H1 (cell line): ENCODE measurements around the gene NRXN3. TPM values are rescaled to one million over a fixed set of nuclear protein-coding genes. Genes with fewer than 3 reads are reported as not detected.

Experiments
- CTBP2 ChIP-seq: IDR thresholded peaks from 2 replicates; pipeline ENCODE4 v1.7.0; 2011; ENCODE audit warnings: borderline replicate concordance, mild to moderate bottlenecking, moderate library complexity, mixed read lengths, low read length; ENCODE audit not compliant: insufficient read depth, insufficient read length
- RBBP5 ChIP-seq: IDR thresholded peaks from 2 replicates; pipeline ENCODE4 v1.7.1; 2012; ENCODE audit warnings: low read depth, mild to moderate bottlenecking, inconsistent platforms, low read length, moderate library complexity, borderline replicate concordance
- SP4 ChIP-seq: IDR thresholded peaks from 2 replicates; pipeline ENCODE4 v1.6.1; 2012; ENCODE audit warnings: low read length, inconsistent platforms
- polyA plus RNA-seq, 7 experiments: library from polyadenylated mRNA; depleted of rRNA in 3 of 7; stranded (reverse) in 5 of 7; unstranded in 2 of 7; fragments of >200 nt in 5 of 7; fragments of 200-250 nt in 2 of 7; gene quantifications; 1 replicate in 5 of 7; 2 replicates in 1 of 7; 4 replicates in 1 of 7; pipeline versions ENCODE4 v1.2.1 to v1.2.3, GENCODE V29; 2011 to 2013; ENCODE audit warnings: missing spikeins in 2 of 7, mixed read lengths in 2 of 7
- total RNA-seq: library from RNA; stranded (reverse); fragmentation: NEBNext Ultra II Directional; extraction: Animal tissue kit (Norgen Biotek cat#: 25700); gene quantifications from 2 replicates; pipeline ENCODE4 v1.2.1, GENCODE V29; 2021
- TF ChIP-seq, protein P1 (sequence below), 3 experiments: IDR thresholded peaks; 1 replicate in 2 of 3; 2 replicates in 1 of 3; pipeline versions ENCODE4 v1.5.1 to v1.6.1; 2011; ENCODE audit warnings: low read length in 3 of 3, mild to moderate bottlenecking in 3 of 3, inconsistent platforms in 2 of 3, low read depth in 1 of 3, moderate library complexity in 1 of 3; ENCODE audit not compliant: insufficient read depth in 1 of 3; ENCODE audit errors: control extremely low read depth in 1 of 3
- TF ChIP-seq, protein P2 (sequence below): IDR thresholded peaks from 2 replicates; pipeline ENCODE4 v1.6.1; 2012; ENCODE audit warnings: low read length, inconsistent platforms

The NRXN3 gene
- total and polyA plus RNA-seq, 2 of the 8 experiments (the other 6 are each of a cell fraction or from before 2014, with no cell fraction given), result 2.6 to 4.1 TPM

DNA sequence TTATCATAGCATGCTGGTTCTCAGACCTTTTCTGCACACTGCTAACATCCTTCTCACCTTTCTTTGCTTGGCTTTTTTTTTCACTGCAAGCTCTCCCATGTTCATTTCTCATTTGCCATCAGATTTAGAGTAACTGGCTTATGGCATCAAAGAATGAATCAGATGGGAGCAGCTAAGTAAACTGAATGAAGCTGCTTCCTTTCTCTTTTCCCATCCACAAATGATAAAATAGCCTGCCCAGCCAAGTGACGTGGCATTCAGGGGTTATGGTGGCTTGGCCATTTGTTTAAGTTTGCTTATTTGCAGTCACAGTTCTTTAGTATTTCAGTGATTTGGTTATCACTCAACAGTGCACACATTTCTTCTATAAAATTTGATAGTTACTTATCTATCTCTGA is 1332.6 kb downstream of the NRXN3 start (continued):
- TF ChIP-seq, protein P1, sequence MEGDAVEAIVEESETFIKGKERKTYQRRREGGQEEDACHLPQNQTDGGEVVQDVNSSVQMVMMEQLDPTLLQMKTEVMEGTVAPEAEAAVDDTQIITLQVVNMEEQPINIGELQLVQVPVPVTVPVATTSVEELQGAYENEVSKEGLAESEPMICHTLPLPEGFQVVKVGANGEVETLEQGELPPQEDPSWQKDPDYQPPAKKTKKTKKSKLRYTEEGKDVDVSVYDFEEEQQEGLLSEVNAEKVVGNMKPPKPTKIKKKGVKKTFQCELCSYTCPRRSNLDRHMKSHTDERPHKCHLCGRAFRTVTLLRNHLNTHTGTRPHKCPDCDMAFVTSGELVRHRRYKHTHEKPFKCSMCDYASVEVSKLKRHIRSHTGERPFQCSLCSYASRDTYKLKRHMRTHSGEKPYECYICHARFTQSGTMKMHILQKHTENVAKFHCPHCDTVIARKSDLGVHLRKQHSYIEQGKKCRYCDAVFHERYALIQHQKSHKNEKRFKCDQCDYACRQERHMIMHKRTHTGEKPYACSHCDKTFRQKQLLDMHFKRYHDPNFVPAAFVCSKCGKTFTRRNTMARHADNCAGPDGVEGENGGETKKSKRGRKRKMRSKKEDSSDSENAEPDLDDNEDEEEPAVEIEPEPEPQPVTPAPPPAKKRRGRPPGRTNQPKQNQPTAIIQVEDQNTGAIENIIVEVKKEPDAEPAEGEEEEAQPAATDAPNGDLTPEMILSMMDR (IDR thresholded peaks at IDR 0.05; ENCODE audit: control extremely low read depth in 1 of 3, insufficient read depth in 1 of 3, low read depth in 1 of 3, low read length in 3 of 3), result no peak
- TF ChIP-seq SP4 (no peak), RBBP5 (no peak), CTBP2 (no peak)
- TF ChIP-seq, protein P2, sequence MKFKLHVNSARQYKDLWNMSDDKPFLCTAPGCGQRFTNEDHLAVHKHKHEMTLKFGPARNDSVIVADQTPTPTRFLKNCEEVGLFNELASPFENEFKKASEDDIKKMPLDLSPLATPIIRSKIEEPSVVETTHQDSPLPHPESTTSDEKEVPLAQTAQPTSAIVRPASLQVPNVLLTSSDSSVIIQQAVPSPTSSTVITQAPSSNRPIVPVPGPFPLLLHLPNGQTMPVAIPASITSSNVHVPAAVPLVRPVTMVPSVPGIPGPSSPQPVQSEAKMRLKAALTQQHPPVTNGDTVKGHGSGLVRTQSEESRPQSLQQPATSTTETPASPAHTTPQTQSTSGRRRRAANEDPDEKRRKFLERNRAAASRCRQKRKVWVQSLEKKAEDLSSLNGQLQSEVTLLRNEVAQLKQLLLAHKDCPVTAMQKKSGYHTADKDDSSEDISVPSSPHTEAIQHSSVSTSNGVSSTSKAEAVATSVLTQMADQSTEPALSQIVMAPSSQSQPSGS, result no peak
